HG03039 (cell line): ENCODE results near the gene DDX49.
"Not testable (repeated sequence)": the region's sequence is repeated elsewhere in the genome, so short reads cannot be mapped to it uniquely, and the experiment has no call there.

Source experiments
- ATAC-seq: cut with Tn5 transposase; IDR thresholded peaks from one replicate; pipeline ENCODE4 v1.9.1; 2021; ENCODE audit warnings: mild to moderate bottlenecking, moderate library complexity; ENCODE audit not compliant: unreplicated experiment

The DDX49 gene

GRCh38 chr19:18940769-18941627 lies 21.5 kb downstream of the DDX49 start, which contains the start of gene HOMER3:
Gene HOMER3, minus strand, starts transcription at chr19:18941217. Its CDS starts 2,235 bp downstream, at chr19:18938982.
- no peak for ATAC-seq

- no peak for ATAC-seq
Measured at GRCh38 chr19:18941628-18942354, 22.3 kb downstream of the DDX49 start.

DNA sequence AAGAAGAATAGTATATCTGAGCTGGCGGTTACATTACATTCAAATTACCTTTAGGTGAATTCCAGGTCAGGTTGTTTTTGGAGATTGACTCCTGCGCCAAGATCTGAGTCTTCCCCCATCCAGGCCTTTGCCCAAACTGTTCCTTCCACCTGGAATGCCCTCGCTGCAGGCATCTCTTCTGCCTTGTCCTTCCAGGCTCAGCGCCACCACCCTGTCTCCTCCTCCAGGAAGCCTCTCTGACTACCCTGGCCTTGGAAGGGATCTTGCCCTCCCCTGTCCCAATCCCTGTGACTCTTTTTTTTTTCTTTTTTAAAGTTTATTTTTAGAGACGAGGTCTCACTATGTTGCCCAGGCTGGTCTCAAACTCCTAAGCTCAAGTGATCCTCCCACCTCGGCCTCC lies 23.2 kb downstream of the DDX49 start:
- no peak for ATAC-seq

- ATAC-seq, result no peak
Measured at GRCh38 chr19:18943465-18943864, 23.9 kb downstream of the DDX49 start.

DNA sequence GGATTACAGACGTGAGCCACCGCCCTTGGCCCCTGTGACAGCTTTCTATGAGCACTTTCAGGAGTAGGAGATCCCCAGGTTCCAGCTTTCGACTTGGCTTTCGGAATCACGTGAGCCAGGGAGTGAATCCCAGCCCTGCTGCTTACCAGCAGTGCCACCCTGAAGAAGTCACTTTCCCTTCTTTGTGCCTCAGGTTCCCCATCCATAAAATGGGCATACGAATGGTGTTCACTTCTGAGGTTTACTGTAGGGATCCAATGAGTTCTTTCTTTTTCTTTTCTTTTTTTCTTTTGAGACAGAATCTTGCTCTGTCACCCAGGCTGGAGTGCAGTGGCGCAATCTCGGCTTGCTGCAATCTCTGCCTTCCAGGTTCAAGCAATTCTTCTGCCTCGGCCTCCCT lies 25.8 kb downstream of the DDX49 start:
- no peak for ATAC-seq

DNA sequence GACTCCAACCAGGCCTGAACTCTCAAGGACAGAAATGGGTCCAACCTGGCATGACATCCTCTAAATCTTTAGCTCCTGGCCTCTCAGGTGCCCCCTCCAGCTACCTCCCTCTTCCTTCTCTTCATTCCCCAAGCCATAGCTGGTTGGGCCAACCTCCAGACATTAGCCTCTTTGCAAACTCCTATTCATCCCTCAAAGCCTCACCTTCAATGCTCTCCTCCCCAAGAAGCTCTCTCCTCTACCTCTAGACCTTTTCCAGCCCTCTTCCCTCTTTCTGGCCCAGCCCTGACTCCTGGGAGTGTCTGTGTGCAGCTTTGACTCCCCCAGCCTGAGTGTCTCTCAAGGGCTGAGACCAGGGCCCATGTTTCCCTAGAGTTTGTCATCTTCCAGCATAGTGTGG lies 26.8 kb downstream of the DDX49 start:
- ATAC-seq, result no peak

DNA sequence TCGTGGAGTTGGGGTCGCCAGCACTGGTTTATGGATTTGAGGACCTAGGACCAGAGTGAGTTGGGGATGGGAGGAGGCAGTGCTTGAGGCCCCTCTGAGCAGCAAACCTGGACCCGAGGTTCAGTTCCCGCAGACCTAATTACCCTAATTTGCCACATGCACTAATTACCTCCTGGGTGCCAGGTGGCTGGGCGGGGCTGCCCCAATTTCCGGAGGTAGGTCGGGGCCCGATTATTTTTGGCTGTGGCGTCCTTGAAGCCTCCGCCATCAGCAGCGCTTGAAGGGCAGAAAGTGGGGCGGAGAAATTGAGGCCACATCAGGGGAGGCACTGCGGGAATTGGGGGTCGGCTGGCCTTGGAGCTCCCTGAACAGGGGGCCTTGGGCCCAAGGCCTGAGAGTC lies 27.4 kb downstream of the DDX49 start:
- no peak for ATAC-seq

DNA sequence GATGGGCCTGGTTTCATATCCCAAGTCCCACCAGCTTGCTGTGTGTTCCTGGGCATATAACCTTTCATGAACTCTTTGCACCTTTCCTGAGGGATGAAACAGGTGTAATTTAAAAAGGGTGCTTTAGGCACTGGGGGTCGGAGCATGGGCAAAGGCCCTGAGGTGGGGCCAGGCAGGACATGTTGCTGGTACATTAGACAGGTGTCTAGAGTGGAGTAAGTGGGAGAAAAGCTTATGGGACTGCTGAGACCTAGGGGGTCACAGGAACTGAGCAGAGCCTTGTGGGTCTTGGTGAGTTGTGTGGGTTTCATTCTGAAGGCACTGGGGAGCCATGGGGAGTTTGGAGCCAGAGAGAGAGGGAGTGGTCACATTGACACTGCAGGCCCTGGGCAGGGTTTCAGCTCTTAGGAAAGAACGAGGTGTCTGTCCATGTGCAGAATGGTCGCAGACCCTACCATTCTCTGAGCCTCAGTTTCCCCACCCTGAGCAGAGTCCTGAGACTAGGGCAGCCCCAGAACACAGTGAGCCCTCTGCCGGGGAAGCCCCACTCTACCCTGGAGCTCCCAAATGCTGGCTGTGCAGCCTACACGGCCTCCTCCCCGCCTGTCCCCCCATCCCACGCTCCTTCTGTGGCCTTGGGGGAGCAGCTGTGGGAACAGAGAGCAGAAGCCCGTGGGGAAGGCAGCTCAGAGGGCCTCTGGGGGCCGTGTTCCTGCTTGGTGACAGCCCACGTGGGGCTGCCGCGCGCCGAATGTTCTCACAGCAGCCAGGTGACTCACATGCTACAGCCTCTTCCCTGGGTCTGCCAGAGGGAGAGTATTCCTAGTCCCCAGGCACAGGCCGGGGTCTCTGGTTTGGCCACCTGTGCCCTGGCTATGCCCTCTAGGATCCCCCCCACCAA lies 28.8 kb downstream of the DDX49 start:
- ATAC-seq, result no peak

- no peak for ATAC-seq
Measured at GRCh38 chr19:18948976-18949356, 29.5 kb downstream of the DDX49 start.

DNA sequence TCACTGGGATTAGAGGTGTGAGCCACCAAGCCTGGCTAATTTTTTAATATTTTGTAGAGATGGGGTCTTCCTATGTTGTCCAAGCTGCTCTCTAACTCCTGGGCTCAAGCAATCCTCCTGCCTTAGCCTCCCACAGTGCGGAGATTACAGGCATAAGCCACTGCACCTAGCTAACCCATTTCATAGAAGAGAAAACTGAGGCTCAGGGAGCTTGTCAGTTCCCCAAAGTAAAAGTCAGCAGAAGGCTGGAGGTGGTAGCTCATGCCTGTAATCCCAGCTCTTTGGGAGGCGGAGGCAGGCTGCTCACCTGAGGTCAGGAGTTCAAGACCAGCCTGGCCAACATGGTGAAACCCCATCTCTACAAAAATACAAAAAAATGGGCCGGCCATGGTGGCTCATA lies 30.3 kb downstream of the DDX49 start:
- ATAC-seq, result no peak

DNA sequence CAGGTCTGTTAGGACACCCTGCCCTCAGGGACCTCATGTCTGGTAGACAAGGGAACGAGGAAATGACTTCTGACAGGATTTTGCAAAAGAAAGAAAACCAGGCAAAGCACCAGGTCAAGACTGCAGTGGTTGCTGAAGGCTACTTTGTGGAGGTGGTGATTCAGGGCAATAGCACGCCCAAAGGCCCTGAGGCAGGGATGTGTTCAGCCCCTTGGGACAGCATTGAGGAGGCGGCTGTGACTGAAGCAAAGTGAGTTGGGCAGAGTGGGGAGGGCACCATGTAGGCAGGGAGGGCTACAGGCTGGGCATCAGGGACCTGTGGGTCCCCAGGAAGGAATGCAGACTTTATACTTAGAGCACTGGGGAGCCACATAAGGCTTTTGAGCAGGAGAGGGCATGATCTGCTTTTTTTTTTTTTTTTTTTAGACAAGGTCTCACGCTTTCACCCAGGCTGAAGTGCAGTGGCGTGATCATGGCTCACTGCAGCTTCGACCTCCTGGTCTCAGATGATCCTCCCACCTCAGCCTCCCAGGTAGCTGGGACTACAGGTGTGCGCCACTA lies 32.3 kb downstream of the DDX49 start:
- no peak for ATAC-seq

DNA sequence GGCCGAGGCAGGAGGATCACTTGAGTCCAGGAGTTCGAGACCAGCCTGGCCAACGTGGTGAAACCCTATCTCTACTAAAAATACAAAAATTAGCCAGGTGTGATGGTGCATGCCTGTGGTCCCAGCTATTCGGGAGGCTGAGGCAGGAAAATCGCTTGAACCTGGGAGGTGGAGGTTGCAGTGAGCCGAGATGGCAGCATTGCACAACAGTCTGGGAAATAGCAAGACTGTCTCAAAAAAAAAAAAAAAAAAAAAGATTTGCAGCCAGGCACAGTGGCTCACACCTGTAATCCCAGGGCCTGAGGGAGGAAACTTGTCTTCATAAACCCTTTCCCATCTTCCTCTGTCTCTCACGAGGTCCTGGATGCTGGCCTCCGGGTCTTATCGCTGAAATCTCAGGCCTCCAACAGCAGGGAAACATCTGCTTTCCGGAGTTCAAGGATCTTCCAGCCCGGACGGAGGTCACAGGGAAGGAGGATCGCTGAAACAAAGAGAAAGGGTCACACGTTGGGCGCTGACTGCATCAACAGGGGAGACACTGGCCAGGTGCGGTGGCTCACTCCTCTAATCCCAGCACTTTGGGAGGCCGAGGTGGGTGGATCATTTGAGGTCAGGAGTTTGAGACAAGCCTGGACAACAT lies 33.0 kb downstream of the DDX49 start:
- ATAC-seq, result not testable (repeated sequence)

DNA sequence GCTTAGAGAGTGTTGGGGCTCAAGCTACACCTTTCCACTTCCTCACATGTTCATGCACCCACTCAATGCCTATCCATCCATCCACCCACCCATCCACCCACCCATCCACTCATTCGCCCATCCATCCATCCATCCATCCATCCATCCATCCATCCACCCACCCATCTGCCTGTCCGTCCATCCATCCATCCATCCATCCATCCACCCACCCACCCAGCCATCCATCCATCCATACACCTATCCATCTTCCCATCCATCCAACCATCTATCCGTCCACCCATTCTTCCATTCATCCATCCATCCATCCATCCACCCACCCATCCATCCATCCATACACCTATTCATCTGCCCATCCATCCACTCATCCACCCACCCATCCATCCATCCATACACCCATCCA lies 34.6 kb downstream of the DDX49 start:
- no peak for ATAC-seq

- ATAC-seq, result no peak
Measured at GRCh38 chr19:18955042-18955441, 35.5 kb downstream of the DDX49 start.

DNA sequence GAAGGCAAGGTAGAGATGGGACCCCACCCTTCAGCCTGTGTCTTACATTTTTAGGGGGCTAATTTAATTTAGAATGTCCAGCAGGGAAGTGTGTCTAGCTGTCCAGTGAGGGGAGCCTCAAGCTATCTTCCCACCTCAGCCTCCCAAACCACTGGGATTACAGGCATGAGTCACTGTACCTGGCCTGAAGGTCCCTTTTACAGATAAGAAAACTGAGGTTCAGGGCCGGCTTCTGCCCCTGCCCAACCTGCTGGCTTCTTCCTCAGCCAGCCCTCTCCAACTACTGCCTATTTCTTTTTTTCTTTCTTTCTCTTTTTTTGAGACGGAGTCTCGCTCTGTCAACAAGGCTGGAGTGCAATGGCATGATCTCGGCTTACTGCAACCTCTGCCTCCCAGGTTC lies 40.9 kb downstream of the DDX49 start:
- ATAC-seq, result no peak

DNA sequence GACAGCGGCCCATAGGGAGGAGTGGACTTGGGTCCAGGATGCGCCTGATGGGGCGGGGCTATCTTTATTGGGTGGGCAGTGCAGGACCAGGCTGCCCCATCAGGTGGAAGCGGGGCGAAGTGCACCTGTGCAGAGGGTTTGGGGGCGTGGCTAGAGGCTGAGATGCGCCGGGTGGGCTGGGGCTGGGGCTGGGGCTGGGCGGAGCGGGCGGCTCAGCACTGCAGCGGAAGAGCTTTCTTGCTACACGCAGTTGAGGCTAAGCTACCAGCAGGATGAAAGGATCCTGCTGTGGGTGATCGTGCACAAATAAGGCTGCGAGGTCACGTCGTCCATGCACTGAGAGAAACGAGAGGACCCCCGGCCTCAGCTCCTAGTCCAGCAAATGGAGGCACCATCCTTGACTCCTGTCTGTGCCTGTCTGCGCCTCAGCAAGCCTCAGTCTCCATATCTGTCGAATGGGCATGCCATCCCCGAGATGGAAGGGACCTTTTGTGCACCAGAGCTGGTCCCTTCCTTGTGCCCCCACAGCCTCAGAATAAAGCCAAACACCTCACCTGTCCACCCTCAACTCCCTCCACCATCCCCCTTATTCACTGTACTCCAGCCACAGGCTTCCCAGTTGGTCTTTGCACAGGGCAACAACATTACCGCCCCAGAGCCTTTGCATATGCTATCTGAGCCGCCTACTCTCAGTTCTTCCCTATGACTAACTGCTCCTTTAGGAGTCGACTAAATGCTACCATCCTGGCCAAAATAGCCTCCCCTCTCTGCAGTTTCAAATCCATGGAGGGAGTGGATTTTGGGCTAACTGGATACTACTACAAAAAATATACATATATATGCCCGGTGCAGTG lies 42.5 kb downstream of the DDX49 start:
- no peak for ATAC-seq

GRCh38 chr19:18964121-18964520 lies 44.6 kb downstream of the DDX49 start:
- no peak for ATAC-seq

DNA sequence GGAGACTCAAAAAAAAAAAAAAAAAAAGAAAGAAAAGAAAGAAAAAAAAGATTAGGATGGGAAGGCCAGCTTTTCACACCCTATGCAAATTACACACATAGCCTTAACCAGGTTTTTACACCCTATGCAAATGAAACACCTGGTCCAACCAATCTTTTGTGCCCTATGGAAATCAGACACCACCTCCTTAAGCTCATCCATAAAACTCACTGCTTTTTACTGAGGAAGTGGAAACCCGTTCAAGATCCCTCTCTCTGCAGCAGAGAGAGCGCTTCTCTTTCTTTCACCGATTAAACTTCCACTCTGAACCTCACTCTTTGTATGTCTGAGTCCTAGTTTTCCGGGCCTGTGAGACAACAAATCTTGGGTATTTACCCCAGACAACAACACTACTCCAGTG lies 46.8 kb downstream of the DDX49 start:
- no peak for ATAC-seq

DNA sequence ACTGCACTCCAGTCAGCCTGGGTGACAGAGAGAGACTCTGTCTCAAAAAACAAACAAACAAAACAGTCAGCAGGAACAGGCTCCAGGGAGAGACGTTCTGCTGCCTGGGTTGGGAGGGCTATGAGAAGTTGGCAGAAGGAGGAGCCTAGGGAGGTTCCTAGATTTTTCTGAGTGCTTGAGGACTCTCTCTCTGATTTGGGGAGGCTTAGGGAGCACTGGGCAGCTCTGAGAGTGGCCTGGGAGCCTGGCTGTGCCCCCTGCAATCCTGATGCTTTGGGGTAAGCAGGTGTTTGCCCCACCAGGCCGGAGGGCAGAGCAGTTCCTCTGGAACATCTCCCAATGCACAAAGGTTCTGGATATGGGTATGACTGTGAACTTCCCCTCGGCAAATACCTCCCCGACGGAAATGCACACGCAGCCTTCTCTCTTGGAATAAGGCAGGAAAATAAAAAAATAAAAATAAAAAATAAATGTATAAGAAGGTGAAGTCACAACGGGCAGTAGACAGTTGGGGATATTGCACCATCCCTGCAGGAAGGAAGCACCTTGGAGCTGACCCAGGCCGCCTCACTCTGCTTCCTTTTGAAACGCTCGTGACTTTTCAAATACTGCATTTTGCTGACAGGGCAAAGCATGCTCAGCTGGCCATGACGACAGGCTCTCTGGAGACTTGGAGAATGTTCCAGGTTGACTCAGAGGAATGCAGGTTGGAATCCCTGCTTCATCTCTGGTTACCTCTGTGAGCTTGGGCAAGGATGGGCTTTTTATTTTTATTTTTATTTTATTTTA lies 48.0 kb downstream of the DDX49 start:
- ATAC-seq, result no peak
